GM23248 (cell line): Measurements from ENCODE around the gene NPR2.

Source experiments
- EZH2 ChIP-seq: fragments of 200-600 bp; sonication (generic); IDR thresholded peaks from 2 replicates; pipeline ENCODE4 v1.6.1; 2018; ENCODE audit warnings: antibody characterized with exemption, mild to moderate bottlenecking; ENCODE audit not compliant: insufficient read depth, poor library complexity, severe bottlenecking
- EZH2phosphoT487 ChIP-seq: fragments of 200-600 bp; sonication (generic); IDR thresholded peaks from 2 replicates; pipeline ENCODE4 v1.6.1; 2018; ENCODE audit warnings: antibody characterized with exemption, moderate library complexity, mild to moderate bottlenecking, low read depth; ENCODE audit not compliant: insufficient read depth

GRCh38 chr9:35800530-35800929 lies 9.1 kb downstream of the NPR2 start:
- TF ChIP-seq EZH2phosphoT487 (no peak), EZH2 (no peak)
